GM19463 (cell line): ENCODE data around the gene SUGP2.
A peak's percentile ranks its signal among the peaks of the same experiment; 100 is the strongest.

Experiments
- ATAC-seq: cut with Tn5 transposase; IDR thresholded peaks from one replicate; pipeline ENCODE4 v1.9.1; 2021; ENCODE audit warnings: mild to moderate bottlenecking, moderate library complexity; ENCODE audit not compliant: unreplicated experiment

The SUGP2 gene

DNA sequence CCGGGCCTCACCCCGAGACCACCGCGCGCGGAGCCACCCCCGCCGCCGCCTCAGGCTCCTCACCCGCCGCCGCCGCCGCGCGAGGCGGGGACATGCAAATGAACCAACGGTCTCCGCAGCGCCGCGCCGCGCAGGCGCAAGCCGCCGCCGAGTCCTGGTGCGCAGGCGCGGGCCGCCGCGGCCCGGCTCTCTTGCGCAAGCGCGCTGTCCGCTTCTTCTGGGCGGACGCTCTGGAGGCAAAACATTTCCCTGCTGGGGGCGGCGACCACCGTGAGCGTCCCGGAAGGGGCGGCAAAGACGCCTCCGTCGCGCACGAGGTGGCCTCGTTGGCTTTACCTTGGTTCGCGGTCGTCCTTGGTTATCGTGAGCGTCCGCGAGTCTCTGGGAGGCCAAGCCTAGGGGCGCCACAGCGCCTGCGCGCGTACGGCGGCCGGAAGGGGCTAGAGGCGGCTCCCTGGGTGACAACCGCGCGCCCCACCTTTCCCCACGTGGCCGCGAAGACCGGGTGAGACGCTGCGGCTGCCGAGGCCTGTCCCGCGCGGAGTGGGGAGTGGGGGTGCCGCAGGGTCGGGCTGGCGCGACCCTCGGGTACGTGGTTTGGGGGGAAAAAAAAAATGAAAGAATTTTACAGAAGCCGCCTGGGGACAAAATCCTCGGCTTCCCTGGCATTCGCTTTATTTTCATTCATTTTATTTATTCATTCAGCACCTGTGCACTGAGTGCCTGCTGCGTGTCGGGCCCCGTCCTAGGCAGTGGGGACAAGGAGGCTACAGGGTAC lies at the start of gene SUGP2, which contains the start of gene ARMC6:
SUGP2 (minus strand) TSS at position 92 of the 778 bp plus-strand sequence. CDS start 2,446 bp downstream, outside the sequence.
ARMC6 (plus strand) TSS at position 178 of the 778 bp plus-strand sequence. CDS start 607 bp downstream, outside the sequence.
- ATAC-seq: peak; percentile 74

DNA sequence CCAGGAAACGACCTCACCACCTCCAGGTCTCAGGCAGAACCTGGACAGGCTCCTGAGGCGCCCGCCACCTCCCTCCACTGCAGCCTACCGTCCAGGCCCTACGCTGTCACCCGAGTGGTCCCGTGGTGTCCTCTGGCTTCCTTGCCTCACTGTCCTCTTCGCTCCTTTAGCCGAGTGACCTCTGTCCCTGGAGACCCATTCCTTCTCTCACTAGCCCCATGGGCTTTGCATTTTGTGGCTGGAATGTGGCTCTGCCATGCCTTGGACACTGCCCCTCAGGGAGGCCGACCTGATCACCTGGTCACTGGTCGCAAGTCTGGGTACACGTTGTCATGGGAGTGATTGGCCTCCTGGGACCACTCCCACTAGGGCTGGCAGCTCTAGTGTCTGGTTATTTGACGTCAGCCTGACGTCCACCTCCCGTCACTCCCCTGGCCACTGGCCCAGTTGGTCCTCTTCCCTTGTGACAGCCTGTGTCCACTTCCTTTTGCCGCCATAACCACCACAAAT lies 48.4 kb upstream of the SUGP2 start:
- no peak for ATAC-seq

DNA sequence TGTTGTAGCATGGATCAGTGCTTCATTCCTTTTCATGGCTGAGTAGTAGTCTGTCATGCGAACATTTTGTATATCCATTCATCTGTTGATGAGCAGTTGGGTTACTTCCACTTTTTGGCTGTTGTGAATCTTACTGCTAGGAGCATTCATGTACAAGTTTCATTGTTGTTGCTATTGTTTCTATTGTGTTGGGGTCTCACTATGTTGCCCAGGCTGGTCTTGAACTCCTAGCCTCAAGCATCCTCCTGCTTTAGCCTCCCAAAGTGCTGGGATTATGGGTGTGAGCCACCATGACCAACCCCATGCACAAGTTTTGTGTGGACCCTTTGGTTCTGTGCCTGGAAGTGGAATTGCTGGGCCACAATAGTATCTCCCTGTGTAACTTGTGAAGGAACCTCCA lies 46.3 kb upstream of the SUGP2 start:
- no peak for ATAC-seq

DNA sequence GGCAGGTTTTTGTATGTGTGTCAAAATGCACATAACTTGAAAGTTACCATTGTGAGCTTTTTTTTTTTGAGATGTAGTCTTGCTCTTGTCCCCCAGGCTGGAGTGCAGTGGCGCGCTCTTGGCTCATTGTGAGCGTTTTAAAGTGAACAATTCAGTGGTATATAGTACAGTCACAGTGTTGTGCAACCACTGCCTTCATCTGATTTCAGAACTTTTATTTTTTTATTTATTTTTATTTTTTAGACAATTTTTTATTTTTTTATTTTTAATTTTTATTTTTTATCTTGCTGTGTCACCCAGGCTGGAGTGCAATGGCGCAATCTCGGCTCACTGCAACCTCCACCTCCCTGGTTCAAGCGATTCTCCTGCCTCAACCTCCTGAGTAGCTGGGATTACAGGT lies 45.5 kb upstream of the SUGP2 start:
- no peak for ATAC-seq

DNA sequence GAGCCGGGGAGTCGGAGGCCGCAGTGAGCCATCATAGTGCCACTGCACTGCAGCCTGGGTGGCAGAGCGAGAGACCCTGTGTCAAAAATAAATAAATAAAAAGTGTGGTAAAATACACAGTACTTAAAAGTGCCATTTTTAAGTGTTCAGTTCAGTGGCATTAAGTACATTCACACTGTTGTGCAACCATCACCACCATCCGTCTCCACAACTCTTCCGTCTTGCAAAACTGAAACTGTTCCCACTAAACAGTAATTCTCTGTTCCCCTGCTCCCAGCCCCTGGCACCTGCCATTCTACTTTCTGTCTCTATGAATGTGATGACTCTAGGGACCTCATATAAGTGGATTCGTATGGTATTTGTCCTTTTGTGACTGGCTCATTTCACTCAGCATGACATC lies 43.8 kb upstream of the SUGP2 start:
- no peak for ATAC-seq

DNA sequence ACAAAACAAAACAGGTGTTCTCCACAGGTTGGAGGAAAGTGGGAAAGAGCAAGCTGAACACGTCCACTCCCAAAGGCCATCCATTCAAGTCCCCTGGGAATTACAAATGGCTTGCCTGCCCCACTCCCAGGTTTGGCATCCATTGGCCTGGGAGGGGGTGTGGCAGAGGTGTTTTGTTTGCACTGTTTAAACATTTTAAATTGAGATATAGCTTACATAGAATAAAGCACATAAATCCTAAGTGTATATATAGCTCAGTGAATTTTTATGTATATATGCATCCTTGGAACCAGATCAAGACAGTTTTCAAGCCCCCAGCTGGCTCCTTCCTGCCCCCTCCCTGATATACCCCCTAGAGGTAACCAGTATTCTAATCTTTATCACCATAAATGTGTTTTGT lies 43.2 kb upstream of the SUGP2 start:
- no peak for ATAC-seq

DNA sequence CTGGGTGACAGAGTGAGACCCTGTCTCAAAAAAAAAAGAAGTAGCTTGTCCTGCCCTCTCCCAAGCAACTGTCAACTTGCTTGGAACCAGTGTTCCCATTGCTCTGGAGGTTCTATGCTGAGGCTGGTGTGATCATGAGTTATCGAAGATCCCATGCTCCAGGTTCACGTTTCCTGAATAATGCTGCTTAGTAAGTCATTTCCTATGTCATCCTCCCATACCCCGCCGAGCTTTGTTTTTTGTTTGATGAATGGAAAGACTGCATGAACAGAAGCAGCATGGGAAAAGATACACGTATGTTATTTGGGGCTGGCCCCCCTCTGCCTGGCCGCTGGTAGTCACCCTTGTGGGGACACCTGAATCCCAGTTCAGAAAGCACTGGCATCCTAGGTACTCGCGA lies 41.8 kb upstream of the SUGP2 start:
- no peak for ATAC-seq

DNA sequence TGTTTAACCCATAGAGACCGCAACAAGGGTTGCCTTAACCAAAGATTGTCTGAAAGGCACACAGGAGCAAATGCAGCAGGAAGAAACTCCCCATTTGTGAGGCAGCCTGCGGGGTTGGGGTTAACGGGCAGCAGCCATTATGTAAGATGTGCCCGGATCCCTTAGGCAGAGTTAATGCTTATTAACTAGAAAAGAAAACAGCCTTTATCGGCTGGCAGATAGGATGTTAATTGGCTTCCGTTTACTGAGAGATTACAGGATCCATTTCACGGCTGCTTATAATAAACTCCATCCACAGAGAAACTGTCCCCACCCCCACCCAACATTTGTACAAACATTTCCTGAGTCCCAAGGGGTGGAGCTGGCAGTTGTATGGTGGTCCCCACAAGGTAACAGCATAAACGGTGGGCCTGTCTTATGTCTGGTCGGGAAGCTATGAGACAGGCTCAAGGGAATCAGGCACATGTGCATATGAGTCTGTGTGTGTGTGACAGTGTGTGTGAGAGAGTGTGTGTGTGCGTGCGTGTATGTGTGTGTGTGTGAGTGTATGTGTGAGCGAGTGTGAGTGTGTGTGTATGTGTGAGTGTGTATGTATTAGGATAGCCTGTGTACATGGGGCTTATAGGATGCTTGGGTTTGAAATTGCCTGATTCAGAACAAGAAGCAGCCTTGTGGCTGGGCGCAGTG lies 41.0 kb upstream of the SUGP2 start:
- ATAC-seq: no peak

DNA sequence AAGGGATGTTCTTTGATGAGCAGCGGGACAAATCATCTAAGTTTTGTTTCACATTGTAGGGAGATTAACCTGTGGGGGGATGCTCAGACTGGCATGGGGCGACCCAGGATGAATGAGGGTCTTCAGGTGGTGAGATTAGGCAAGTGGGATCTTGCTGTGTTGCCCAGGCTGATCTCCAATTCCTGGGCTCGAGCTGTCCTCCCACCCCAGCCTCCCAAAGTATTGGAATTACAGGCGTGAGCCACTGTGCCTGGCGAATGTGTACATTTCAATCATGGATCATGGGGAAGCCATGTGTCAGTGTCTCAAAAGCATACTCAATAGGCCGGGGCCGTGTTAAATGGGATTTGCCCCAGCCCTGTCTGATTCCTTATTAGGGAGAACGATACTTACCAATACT lies 38.6 kb upstream of the SUGP2 start:
- ATAC-seq: no peak

DNA sequence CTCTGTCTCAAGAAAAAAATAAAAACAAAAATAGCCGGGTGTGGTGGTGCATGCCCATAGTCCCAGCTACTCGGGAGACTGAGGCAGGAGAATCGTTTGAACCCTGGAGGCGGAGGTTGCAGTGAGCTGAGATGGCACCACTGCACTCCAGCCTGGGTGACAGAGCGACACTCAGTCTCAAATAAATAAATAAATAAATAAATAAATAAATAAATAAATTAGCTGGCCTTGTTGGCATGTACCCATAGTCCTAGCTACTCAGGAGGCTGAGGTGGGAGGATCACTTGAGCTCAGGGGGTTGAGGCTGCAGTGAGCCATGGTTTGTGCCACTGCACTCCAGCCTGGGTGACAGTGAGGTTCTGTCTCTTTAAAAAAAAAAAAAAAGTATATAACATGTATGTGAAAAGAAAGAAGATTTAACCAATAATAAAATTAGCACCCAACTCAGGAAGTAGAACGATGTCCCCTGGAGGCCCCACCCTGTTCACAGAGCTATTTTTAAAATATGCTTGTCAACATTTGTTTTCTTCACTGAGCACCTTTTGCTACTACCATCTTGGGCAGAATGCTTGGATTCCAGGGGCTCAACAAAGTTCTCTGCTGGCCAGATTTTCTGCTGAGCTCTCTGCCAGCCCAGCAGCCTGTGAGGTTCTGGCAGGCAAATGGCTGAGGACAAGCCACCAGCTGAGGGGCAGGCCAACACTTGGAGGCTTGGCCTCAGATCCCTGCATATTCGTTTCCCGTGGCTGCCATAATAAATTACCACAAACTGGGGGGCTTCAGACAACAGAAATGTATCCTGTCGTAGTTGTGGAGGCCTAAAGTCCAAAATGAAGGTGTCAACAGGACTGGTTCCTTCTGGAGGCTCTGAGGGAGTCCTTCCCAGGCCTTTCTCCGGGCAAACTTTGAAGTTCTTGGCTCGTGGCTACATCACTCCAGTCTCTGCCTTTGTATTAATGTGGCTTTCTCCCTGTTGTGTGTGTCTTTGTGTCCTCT lies 35.6 kb upstream of the SUGP2 start:
- no peak for ATAC-seq

DNA sequence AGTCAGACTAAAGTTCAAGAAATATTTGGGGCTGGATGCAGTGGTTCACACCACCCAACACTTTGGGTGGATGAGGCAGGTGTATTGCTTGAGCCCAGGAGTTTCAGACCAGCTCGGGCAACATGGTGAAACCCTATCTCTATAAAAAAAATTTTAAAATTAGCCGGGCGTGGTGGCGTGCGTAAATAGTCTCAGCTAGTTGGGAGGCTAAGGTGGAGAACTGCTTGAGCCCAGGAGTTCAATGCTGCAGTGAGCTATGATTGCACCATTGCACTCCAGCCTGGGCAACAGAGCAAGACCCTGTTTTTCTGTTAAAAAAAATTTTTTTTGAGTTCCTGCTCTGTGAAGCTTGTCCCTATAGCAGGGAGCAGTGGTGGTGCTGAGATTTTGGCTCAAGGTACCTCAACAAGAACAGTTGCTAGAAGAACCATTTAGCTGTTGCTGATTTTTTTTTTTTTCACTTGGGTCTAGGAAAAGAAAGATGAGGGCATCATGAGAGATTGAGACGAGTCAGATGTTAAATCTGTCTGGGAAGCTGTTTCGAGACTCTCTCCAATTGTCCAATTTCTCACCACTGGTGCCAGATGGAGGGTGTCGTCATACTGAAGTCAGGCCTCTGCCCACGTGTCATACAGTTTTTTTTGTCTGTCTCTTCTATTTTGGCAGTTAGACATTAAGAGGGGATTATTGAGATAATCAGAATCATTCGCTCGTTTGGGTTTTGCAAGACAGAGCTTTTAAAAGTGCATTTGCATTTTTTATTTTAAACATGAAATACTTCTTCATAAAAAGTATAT lies 34.2 kb upstream of the SUGP2 start:
- no peak for ATAC-seq

DNA sequence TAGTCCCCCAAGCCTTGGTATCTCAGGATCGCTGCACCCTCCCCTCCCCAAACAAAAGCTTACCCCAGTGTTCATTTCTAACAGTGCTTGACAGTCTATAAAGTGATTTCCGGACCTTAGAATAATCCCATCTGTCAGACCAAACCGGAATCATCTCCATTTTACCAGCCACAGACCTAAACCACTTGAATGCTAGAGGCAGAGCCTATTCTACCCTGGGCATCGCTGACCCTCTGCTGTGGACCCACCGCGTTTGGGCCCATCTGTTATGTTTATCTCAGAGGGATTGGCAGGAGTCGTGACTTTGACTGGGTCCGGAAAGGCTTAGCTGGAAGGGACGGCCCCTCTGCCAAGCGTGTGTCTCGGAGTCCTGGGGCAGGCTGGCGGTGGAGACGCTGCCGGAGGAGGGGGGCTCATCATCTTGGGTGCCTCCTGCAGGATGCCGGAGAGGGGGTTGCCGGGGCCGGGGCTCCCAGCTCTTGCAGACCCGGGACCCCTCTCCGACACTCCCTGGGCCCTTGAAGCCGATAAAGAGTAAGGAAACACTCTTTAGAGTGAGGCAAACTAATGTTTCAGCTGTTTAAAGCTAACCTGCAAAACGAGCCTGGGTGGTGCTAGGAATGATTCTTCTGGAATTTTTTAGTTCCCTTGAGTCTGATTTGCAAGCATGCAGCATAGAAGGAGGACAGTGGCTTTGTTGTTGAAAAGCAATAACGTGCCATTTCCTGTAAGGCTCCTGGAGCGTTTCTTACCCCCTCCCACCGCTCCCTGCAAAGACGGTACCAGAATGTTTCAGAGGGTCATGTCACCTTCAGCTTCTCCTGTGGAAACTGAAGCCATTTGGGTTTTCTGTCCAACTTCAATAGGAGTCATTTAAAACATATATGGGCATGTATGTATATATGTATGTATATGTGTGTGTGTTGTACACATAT lies 31.8 kb upstream of the SUGP2 start:
- no peak for ATAC-seq

DNA sequence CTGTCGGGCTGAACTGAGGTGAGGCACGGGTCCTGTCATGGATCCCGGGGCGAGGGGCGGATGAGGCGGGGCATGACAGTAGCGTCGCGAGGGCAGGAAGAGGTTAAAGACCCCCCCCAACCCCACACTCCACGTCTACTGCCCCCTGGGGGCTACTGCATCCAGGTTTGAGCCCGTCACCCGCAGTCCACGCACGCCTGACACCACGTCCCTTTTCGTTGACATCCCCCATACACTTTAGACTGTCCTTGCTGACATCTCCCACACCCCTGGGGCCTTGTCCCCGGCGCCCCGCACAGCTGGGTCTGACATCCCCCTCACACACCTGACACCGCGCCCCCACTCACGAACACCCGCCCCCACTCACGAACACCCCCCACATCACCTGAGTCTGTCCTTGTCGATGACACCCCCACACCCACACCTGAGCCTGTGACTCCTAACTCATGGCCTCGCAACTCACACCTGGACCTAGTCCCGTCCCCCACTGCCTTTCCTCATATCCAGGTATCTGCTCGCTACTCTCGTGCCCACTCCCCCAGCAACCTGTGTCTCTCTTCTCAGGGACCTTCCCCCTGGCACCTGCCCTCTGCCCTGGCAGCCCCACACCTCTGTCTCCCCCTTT lies 30.9 kb upstream of the SUGP2 start:
- no peak for ATAC-seq

DNA sequence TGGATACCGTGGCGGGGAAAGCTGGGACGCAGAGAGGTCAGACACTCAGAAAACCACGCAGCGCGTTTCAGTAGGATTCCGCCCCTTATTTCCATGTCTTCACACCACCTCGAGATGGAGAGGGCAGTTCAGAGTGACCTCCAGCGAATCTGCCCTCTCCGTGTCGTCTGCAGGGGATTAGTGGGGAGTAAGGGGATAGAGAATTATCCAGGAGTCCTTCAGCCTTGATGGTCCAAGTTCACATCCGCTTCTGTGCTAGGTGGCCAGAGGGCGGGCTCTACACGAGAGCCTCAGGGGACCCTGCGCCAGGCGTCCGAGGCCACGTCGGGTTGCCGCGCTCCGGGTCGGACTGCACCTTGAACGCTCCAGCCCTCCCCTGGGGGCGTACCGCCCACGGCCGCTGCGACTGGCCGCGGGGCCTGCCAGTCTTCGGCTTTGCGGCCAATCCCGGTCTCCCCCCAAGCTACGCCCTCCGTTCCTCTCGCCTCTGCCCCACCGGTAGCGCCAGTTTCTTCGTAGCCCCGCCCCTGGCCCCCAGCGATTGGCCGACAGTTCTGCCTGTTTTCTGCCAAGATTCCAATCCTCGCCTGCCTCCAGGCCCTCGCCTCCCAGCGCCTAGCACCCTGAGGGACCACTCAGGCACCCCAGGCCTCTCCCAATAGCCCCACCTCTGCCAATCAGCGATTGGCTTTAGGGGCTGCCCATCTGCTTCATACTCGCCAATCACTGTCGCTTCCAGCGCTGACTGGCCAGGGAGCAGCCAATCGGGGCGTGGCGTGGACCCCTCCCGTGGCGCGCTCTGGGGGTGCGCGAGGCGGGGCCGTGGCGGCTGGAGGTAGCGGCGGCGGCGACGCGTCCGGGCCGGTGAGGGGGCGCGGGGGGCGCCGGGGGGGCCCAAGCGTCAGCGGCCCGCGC lies 30.1 kb upstream of the SUGP2 start, which contains the start of gene SLC25A42:
SLC25A42 (plus strand) TSS at position 812 of the 915 bp plus-strand sequence. CDS start 32,131 bp downstream, outside the sequence.
- ATAC-seq: peak; percentile 91

DNA sequence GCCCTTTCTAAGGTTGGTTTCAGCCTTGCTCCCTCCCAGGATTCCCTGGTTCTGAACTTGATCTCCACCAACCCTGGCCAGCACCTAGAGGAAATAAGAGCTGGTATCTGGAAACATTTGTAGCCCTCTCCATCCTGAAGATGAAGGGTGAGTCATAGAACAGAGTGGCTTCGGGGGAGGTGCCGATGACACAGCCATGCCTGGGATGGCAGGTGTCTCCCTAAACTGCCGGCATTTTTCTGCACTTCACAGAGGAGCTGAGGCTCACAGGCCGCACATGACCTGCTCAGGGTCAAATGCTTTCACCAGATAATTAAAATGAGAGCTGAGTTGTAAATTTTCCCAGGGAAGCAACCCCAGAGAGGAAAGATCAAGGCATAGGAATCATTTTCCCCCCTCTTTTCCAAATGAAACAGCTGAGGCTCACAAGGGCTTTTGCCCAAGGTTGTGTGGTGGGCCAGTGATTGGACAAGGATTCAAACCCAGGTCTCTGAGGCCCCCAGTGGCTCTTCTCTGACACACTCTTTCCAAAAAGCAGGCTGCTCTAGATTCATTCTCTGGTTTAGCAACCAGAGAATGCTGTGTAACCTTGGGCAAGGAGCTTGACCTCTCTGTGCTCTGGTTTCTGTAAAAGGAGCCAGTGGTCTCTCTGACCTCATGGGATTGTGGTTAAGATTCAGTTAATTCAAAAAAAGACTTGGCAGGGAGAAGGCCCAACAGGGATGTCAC lies 29.3 kb upstream of the SUGP2 start:
- no peak for ATAC-seq

DNA sequence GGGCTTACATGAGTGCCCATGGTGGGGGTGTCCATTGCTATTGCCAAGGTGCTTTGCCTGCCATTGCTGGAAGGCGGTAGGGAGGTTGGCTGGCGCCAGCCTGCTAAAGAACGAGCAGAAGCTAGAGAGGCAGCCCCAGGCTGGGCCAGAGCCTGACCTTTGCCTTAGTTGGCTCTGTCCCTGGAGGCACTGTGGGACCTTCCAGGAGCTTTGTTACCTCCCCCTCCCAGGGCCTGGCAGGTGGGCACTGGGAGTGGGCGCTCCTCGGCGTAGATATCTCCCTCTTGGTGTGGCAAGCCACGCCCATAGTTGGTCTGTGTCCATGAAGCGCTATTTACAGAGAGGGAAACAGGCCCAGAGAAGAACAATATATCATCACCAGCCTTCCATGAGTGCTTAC lies 28.2 kb upstream of the SUGP2 start:
- ATAC-seq: no peak
